KG1 (cell line): Measurements from ENCODE around the gene DUSP1.

Source experiments
- DNase-seq: peaks from one replicate; lab custom pipeline; 2025; lab: John Stamatoyannopoulos, UW

DUSP1 gene

GRCh38 chr5:172743112-172743959 lies 27.7 kb downstream of the DUSP1 start:
- DNase-seq = no peak

DNA sequence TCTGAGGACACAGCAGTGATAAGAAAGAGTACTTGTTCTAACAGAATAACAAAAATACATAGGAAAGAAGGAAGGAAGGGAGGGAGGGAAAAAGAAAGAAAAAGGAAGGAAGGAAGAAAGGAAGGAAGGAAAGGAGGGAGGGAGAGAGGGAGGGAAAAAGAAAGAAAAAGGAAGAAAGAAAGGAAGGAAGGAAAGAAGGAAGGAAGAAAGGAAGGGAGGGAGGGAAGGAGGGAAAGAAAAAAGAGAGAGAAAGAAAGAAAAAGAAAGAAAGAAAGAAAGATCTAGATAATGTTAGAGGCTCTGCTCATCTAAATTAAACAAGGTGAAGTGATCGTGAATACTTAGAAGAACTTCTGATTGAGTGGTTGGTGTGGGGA lies 29.8 kb downstream of the DUSP1 start:
- DNase-seq = no peak

DNA sequence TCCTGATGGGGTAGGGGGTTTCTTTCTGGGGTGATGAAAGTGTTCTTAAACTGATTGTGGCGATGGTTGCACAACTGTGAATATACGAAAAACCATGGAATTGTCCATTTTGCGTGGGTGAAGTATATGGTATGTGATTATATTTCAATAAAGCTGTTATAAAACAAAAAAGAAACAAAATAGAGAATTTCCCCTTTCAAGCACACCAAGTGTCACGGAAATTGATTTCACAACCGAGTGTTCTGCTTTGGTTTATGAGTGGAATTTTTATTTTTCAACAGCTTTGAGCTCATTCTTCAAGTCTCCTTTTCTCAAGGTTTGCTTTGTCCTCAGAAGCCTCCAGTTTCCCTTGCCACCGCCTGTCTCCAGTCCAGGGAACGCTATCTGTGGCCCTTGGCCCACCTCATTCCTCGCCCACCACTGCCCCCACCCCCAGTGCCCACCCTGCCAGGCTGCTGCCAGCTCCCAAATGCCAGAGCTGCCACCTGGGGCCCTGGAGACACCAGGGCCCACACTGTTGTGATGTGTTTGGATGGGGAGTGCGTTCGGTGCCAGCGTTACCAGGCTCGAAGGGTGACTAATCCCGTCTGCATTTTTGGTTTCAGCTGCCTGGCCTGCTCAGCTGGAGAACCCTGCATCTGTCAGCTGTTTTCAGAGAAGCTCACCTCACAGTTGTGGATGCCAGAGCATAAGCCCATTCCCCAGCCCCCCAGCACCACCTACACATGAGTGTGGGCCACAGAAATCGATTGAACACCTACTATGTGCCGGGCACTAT lies 30.4 kb downstream of the DUSP1 start:
- DNase-seq = no peak

DNA sequence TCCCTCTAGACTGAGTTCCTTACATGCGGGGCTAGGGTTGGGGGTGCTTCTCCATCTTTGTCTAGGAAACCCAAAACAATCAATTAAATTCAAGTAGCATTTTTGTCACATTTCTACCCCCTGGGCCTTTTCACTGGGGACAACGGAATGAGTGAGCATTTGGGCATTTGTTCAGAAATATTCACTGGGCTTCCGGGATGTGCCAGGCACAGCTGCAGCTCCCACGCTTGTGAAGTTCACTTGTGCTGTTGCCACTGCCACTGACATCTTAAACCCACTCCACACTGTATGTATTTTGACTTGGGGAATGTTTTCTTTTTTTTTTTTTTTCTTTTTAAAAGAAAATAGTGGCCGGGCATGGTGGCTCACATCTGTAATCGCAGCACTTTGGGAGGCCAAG lies 31.6 kb downstream of the DUSP1 start:
- DNase-seq = no peak

DNA sequence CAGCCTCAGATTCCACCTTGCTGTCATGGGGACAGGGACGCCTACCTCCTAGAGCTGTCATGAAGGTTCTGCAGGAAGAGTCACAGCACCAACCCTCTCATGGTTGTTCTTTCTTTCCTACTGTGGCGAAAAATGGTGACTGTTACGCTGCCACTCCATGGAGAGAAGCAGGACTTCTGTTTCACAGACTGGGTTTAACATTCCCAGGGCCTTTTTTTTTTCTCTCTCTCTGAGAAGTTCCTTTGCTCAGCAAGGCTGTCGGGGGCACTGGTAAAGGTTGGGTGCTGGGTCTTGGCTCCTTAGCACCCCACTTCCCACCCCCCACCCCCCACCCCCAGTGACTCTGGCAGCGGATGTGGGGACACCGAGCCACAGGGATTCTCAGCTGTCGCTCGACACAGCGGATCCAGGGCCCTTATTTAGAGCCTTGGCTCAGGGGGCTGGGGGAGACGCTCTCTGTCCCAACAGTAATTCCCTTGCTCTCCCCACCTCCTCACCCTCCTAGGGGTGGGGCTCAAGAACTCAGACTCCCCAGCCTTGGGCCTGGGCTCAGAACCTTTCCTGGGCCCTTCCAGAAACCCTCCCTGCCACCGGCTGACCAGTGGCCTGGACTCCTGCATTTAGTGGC lies 34.4 kb downstream of the DUSP1 start:
- DNase-seq = no peak

- DNase-seq = no peak
These were observed 35.7 kb downstream of the DUSP1 start for GRCh38 chr5:172735141-172735831.

DNA sequence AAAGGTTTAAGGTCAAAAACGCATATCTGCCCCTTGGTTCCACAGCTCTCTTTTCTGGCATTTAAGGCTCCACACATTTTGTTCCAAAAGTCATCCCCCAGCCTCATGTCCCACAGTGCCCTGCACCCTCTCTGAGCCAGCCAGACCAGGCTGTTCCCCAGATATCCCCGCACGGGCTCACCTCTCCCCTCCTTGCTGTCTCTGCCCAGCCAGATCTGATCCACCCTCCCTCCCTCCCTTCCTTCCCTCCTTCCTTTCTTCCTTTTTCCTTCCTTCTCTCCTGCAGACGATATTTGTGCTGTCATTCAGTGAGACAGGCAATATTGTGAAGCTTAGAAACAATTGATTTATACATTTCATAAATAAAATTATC lies 37.0 kb downstream of the DUSP1 start:
- no peak for DNase-seq

- DNase-seq = no peak
These were observed 37.6 kb downstream of the DUSP1 start for GRCh38 chr5:172733131-172733973.

DNA sequence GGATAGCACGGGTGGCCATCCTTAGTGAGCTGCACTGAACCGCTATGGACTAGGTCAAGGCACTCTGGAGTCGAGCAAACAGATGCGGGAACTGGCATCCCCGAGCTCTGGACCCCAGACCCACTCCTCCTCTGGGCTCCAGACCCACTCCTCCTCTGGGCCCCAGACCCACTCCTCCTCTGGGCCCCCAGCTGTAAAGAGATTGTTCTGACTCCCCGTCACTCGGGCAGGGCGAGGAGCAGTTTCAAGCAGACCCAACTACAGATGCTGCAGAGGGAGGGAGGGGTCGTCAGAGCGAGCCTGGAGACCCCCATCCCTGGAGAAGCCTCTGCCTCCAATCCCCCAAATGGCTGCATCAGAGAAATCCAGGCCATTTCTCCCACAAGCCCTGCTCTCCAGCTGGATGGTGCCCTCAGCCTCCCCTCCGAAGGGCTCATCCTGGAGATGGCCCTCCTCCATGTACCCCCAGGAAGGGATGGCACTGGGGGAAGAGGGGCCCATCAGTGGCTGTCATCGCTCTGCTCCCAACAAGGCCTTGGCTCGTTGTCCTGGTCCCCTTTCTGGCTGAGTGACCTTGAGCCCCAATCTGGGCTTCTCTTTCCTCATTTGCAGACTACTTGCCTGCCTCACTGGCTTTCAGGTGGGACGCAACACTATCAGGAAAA lies 38.7 kb downstream of the DUSP1 start:
- no peak for DNase-seq

DNA sequence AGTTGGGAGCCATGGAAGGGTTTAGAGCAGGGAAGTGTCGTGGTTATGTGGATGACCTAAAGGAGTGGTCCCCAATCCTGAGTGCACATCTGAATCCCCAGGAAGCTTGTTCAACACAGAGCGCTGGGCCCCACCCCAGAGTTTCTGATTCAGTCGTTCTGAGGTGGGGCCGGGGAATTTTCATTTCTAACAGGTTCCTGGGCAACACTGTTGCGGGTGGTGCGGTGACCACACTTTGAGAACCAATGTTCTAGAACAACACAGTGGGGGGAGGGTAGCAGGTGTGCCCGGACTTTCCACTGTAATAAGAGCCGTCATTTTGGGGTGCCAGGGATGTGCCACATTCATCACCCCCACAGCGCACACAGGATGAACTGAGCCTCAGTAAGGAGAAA lies 39.3 kb downstream of the DUSP1 start:
- no peak for DNase-seq

DNA sequence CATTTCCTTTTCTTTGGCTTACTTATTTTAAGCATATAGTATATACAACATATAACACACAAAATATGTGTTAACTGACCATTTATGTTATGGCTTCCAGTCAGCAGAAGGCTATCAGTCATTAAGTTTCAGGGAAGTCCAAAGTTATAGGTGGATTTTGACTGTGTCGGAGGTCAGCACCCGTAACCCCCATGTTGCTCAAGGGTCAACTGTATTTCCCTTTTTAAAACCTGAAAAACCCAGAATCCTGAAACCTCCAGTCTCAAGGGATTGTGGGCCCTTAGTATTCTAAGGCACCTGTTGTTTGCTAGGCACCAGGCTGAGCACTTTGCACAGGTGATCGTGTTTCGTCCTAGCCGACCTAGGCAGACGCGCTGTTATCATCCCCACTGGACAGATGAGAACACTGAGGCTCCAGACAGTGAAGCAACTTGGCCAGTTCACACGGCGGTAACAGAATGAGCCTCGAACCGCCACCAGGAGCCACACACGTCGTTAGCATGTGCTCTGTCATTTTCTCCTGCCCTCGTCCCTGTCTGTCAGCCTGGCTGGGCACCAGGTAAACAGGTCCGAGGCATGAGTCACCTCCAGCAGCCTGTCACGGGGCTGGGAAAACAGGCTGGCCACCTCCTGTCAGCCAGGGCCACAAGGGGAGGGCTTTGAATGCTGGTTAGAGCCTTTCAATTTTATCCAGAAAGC lies 39.9 kb downstream of the DUSP1 start:
- no peak for DNase-seq

- DNase-seq = no peak
These were observed 40.8 kb downstream of the DUSP1 start for GRCh38 chr5:172730222-172730621.

DNA sequence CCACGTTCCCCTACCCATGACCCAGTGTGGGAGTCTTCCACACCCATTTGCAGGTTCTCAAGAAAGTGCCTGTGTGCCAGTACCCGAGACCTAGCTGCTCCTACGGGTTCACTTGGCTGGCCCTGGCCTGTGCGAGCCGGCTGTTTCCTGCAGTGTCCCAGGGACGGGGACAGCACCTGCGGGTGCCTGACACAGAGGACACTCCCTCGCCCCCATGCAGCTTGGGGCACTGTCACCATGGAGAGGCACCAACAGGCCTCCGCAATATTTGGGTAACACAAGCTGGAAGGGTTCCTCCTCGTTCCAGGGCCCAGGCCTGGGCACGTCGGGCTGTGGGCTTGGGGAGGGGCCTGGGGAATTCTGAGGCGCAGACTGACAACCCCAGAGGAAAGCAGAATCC lies 41.4 kb downstream of the DUSP1 start:
- no peak for DNase-seq

DNA sequence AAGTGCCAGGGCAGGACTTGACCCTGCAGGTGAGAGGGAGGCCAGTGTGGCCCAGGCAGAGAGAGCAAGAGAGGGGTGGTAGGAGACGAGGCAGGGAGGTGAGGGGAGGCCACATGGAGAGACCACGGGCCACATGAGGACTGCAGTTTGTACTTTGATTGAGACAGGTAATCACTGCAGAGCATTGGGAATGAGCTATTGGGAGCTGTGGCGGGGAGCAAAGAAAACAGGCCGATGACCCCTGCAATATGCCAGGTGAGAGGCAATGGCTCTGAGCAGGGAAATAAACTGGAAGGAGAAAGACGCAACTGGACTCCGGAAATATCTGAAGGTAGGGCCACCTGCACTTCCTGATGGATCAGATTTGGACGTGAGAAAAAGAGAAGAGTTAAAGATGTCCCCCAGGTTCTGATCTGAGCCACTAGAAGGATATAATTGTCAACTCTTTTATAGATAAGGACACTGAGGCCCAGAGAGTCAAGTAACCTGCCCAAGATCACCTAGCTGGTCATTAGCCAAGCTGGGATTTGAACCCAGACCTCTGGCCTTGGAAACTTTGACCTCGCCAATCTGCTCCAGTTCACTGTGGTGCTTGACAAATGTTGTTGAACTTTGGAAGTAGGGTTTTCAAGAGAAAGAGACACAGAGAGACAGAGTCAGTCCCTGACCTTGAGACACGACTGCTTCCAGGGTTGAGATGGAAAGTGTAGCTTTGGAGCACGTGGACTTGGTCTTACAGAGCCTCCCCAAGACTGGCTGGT lies 42.3 kb downstream of the DUSP1 start:
- no peak for DNase-seq

GRCh38 chr5:172727551-172727950 lies 43.4 kb downstream of the DUSP1 start:
- DNase-seq = no peak

- DNase-seq = no peak
These were observed 44.0 kb downstream of the DUSP1 start for GRCh38 chr5:172726966-172727365.

DNA sequence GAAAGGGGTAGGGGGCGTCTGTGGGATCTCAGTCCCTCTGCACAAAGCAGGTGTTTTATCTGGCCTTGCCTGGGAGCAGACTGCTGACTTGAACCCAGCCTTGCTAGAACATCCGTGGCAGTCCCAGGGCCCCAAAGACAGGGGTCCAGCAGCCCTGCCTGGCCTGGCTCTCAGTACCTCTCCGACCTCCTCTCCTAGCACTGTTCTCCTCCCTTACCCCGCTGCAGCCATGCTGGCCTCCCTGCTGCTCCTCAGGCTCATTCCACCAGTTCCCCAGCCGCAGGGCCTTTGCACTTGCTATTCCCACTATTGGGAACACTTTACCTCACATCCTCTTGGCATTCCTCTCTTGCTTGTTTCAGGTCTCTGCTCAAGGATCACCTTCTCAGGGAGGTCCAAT lies 45.2 kb downstream of the DUSP1 start:
- DNase-seq = no peak

- no peak for DNase-seq
These were observed 45.7 kb downstream of the DUSP1 start for GRCh38 chr5:172725273-172725672.
